HepG2 (cell line): ENCODE results near the gene IL33. TPM values are rescaled to one million over a fixed set of nuclear protein-coding genes. Genes with fewer than 3 reads are reported as not detected.

Source experiments
- ATAC-seq: fragments of 200-7000 bp; cut with Tn5 transposase; 3 replicates; pipeline ENCODE4 v1.9.1; 2020; ENCODE audit warnings: mild to moderate bottlenecking, moderate library complexity
- BruUV-seq: library from RNA; stranded (reverse); fragments of 400-500 nt; replicated peaks from 2 replicates; lab custom pipeline; 2021; lab: Mats Ljungman, UMichigan
- CTCF ChIA-PET: fragments of 300-600 bp; formaldehyde crosslinking; extraction: SDS; loops from one replicate; lab custom pipeline; 2021; ENCODE audit warnings: low total read pairs, inconsistent platforms, low intra/inter-chr PET ratio; lab: Yijun Ruan, JAX
- POLR2A ChIA-PET: fragments of 350-600 bp; sonication (Branson Sonifier 250); formaldehyde crosslinking; loops from one replicate; lab custom pipeline; 2020; ENCODE audit warnings: antibody characterized with exemption, inconsistent platforms; lab: Yijun Ruan, JAX
- DNase-seq: peaks from one replicate; pipeline ENCODE4 v3.0.0-alpha.2; 2015; ENCODE audit warnings: low spot score
- FAIRE-seq: peaks from 3 replicates; lab custom pipeline; 2011; peaks lifted over from hg19 to GRCh38; lab: Jason Lieb, UNC
- H2AFZ ChIP-seq: one replicate; pipeline ENCODE4 v1.6.1; 2011; ENCODE audit warnings: low read length, inconsistent platforms
- H3K27ac ChIP-seq: fragments of 300-600 bp; 3 replicates; pipeline ENCODE4 v1.8.0; 2011; ENCODE audit warnings: mixed run types, mild to moderate bottlenecking, mixed read lengths, low read length, inconsistent platforms; ENCODE audit not compliant: insufficient read depth; ENCODE audit errors: extremely low read length
- H3K27me3 ChIP-seq, 2 experiments: fragments of 200-600 bp in 1 of 2; 2 replicates in 1 of 2; 3 replicates in 1 of 2; pipeline versions ENCODE4 v1.6.0 to v1.8.0; 2011; ENCODE audit warnings: low read length in 2 of 2, mild to moderate bottlenecking in 2 of 2, moderate library complexity in 2 of 2, inconsistent platforms in 1 of 2; ENCODE audit not compliant: insufficient read depth in 2 of 2, control insufficient read depth in 1 of 2
- H3K36me3 ChIP-seq, 2 experiments: fragments of 200-600 bp in 1 of 2; replicated peaks in 1 of 2; 2 replicates in 1 of 2; 3 replicates in 1 of 2; pipeline versions ENCODE4 v1.5.1 to v1.8.0; 2011; ENCODE audit warnings: low read length in 2 of 2, inconsistent platforms in 1 of 2; ENCODE audit not compliant: insufficient read depth in 2 of 2, control insufficient read depth in 1 of 2
- H3K4me1 ChIP-seq: 2 replicates; pipeline ENCODE4 v1.5.1; 2012; ENCODE audit warnings: low read length, inconsistent platforms; ENCODE audit not compliant: insufficient read depth
- H3K4me2 ChIP-seq: 2 replicates; pipeline ENCODE4 v1.6.0; 2011; ENCODE audit warnings: low read depth, low read length, inconsistent platforms
- H3K4me3 ChIP-seq, 3 experiments: fragments of 200-600 bp in 1 of 3; sonication (generic), shearing (Covaris generic) in 1 of 3; replicated peaks in 1 of 3; 2 replicates each; pipeline ENCODE4 v1.5.1; 2011 to 2016; ENCODE audit warnings: low read length in 3 of 3, inconsistent platforms in 2 of 3, low read depth in 2 of 3, mild to moderate bottlenecking in 2 of 3, control low read depth in 1 of 3, mixed read lengths in 1 of 3; ENCODE audit not compliant: insufficient read depth in 1 of 3
- H3K79me2 ChIP-seq: one replicate; pipeline ENCODE4 v1.6.1; 2011; ENCODE audit warnings: low read length, inconsistent platforms; ENCODE audit not compliant: insufficient read depth
- H3K9ac ChIP-seq: 2 replicates; pipeline ENCODE4 v1.6.0; 2011; ENCODE audit warnings: mild to moderate bottlenecking, low read depth, low read length, inconsistent platforms; ENCODE audit not compliant: insufficient read depth
- H3K9me3 ChIP-seq: 2 replicates; pipeline ENCODE4 v1.5.1; 2012; ENCODE audit warnings: mild to moderate bottlenecking, low read length
- H4K20me1 ChIP-seq: 2 replicates; pipeline ENCODE4 v1.6.0; 2011; ENCODE audit warnings: inconsistent platforms, mild to moderate bottlenecking, low read length, moderate library complexity; ENCODE audit not compliant: insufficient read depth
- DNMT1 ChIP-seq: sonication (generic); formaldehyde crosslinking; IDR thresholded peaks from 2 replicates; pipeline ENCODE4 v1.5.1; 2020; ENCODE audit warnings: mild to moderate bottlenecking, missing genetic modification reagents
- ERF ChIP-seq: IDR thresholded peaks from 2 replicates; pipeline ENCODE4 v1.6.1; 2018; ENCODE audit warnings: missing biosample characterization, missing genetic modification reagents
- IKZF1 ChIP-seq: fragments of 450-650 bp; IDR thresholded peaks from 2 replicates; pipeline ENCODE4 v1.7.1; 2016
- KLF16 ChIP-seq, 2 experiments: sonication (generic) in 1 of 2; formaldehyde crosslinking in 1 of 2; IDR thresholded peaks; 2 replicates each; pipeline versions ENCODE4 v1.6.1 to v1.8.0; 2016 to 2023; ENCODE audit warnings: missing genetic modification reagents in 2 of 2, missing compliant biosample characterization in 1 of 2
- MTA1 ChIP-seq: sonication (generic); formaldehyde crosslinking; IDR thresholded peaks from 2 replicates; pipeline ENCODE4 v1.4.0; 2020; ENCODE audit warnings: missing genetic modification reagents, mild to moderate bottlenecking, borderline replicate concordance
- SNAI1 ChIP-seq: sonication (generic); formaldehyde crosslinking; IDR thresholded peaks from 2 replicates; pipeline ENCODE4 v1.5.0; 2020; ENCODE audit warnings: mild to moderate bottlenecking, missing genetic modification reagents, borderline replicate concordance
- TOPORS ChIP-seq: sonication (generic); formaldehyde crosslinking; IDR thresholded peaks from 2 replicates; pipeline ENCODE4 v1.8.0; 2023; ENCODE audit warnings: mild to moderate bottlenecking, missing genetic modification reagents
- ZBTB8A ChIP-seq: sonication (generic); formaldehyde crosslinking; IDR thresholded peaks from 2 replicates; pipeline ENCODE4 v1.4.0; 2020; ENCODE audit warnings: mild to moderate bottlenecking, low read depth, missing genetic modification reagents, borderline replicate concordance
- ZFY ChIP-seq: sonication (generic); formaldehyde crosslinking; IDR thresholded peaks from 2 replicates; pipeline ENCODE4 v1.4.0; 2020; ENCODE audit warnings: missing genetic modification reagents
- ZIK1 ChIP-seq: sonication (generic); formaldehyde crosslinking; IDR thresholded peaks from 2 replicates; pipeline ENCODE4 v1.5.0; 2020; ENCODE audit warnings: mild to moderate bottlenecking, low read depth, missing genetic modification reagents, borderline replicate concordance
- ZNF121 ChIP-seq: sonication (generic); formaldehyde crosslinking; IDR thresholded peaks from 2 replicates; pipeline ENCODE4 v1.5.0; 2020; ENCODE audit warnings: mild to moderate bottlenecking, missing genetic modification reagents
- ZNF350 ChIP-seq: sonication (generic); formaldehyde crosslinking; IDR thresholded peaks from 2 replicates; pipeline ENCODE4 v1.4.0; 2020; ENCODE audit warnings: mild to moderate bottlenecking, low read depth, missing genetic modification reagents, borderline replicate concordance
- ZNF567 ChIP-seq: sonication (generic); formaldehyde crosslinking; IDR thresholded peaks from 2 replicates; pipeline ENCODE4 v1.8.1; 2023; ENCODE audit warnings: mild to moderate bottlenecking, missing genetic modification reagents, borderline replicate concordance
- ZNF605 ChIP-seq: sonication (generic); formaldehyde crosslinking; IDR thresholded peaks from 2 replicates; pipeline ENCODE4 v1.8.0; 2022; ENCODE audit warnings: mild to moderate bottlenecking, missing genetic modification reagents
- ZNF644 ChIP-seq: IDR thresholded peaks from 2 replicates; pipeline ENCODE4 v1.6.1; 2016; ENCODE audit warnings: low read depth
- ZNF83 ChIP-seq: sonication (generic); formaldehyde crosslinking; IDR thresholded peaks from 2 replicates; pipeline ENCODE4 v1.4.0; 2020; ENCODE audit warnings: missing genetic modification reagents, mild to moderate bottlenecking, borderline replicate concordance
- WGBS: methylation state at CpG from one replicate; pipeline ENCODE4 v1.1.6; 2017; ENCODE audit warnings: low lambda C conversion rate; 5-methylcytosine and 5-hydroxymethylcytosine counted together
- in situ Hi-C: cut with HindIII; loops from 2 replicates; pipeline ENCODE4 v1.10.0; 2017; ENCODE audit warnings: low pct_unique_long_range_greater_than_20kb; ENCODE audit not compliant: extremely low pct_ligation_motif_present
- intact Hi-C: fragments of 100-400 bp; cut with micrococcal nuclease; formaldehyde crosslinking; loops from one replicate; pipeline ENCODE4 v1.10.0; 2022; ENCODE audit not compliant: unreplicated experiment
- polyA plus RNA-seq, 8 experiments: library from polyadenylated mRNA; depleted of rRNA in 3 of 8; stranded (reverse) in 7 of 8; unstranded in 1 of 8; fragments of >200 nt; fragmentation: Illumina TruSeq in 4 of 8; extraction: Trizol in 4 of 8; gene quantifications; 2 replicates each; pipeline versions ENCODE4 v1.2.1 to v1.2.3, GENCODE V29; 2011 to 2016; ENCODE audit warnings: low read depth in 4 of 8, missing spikeins in 1 of 8, mixed read lengths in 1 of 8; ENCODE audit not compliant: insufficient read depth in 1 of 8
- total RNA-seq, 5 experiments: library from RNA; depleted of rRNA; stranded (reverse); fragments of >200 nt; fragmentation: Illumina TruSeq; extraction: Trizol; gene quantifications; 2 replicates each; pipeline ENCODE4 v1.2.3, GENCODE V29; 2016; ENCODE audit warnings: low read depth in 1 of 5
- TF ChIP-seq, protein P1 (sequence below): sonication (generic); formaldehyde crosslinking; IDR thresholded peaks from 2 replicates; pipeline ENCODE4 v1.5.0; 2020; ENCODE audit warnings: missing genetic modification reagents
- TF ChIP-seq, protein P2 (sequence below): sonication (generic); formaldehyde crosslinking; IDR thresholded peaks from 2 replicates; pipeline ENCODE4 v1.9.0; 2021; ENCODE audit warnings: missing genetic modification reagents, borderline replicate concordance
- TF ChIP-seq, protein P3 (sequence below): sonication (generic); formaldehyde crosslinking; IDR thresholded peaks from 2 replicates; pipeline ENCODE4 v1.4.0; 2020; ENCODE audit warnings: mild to moderate bottlenecking, missing genetic modification reagents

The IL33 gene
- total and polyA plus RNA-seq, 2 of the 13 experiments (the other 11 are each of a cell fraction or from before 2014, with no cell fraction given) = 0.05 TPM; not detected in 1

DNA sequence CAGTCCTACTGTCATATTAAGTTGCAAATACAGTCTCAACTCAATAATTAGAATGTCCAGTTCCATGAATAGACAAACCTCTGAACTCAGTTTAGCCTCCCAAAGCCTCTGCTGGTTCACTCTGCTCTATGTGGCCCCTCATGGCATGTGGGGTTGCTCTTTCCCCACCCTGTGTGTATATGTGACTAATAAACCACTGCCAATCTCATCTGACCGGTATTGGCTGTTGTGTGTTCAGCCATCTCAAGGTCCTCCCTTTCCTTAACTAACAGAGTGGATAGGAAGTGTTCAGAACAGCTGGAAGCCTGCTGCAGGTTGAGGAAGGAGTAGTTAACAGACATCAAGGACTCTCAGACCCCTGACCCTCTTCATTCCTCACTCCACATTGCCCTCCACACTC lies 55.3 kb downstream of the IL33 start:
- ATAC-seq (peak; percentile 67), FAIRE-seq (no peak), DNase-seq (no peak)
- no peaks in the 10 kb centered on the region for H3K9me3 ChIP-seq
- no peak overlapping the region for H3K4me2 ChIP-seq
- no peak overlapping the region for H2AFZ ChIP-seq
- ChIA-PET CTCF (no interaction called here), POLR2A (no interaction called here)
- H3K79me2 ChIP-seq = no peaks in the 10 kb centered on the region
- intact Hi-C loops = no loop called here
- no peaks in the 10 kb centered on the region for H3K27me3 ChIP-seq
- no peak overlapping the region for H3K4me3 ChIP-seq
- H3K27ac ChIP-seq = no peak overlapping the region
- no peak overlapping the region for H3K9ac ChIP-seq
- in situ Hi-C loops = no loop called here
- no peaks in the 10 kb centered on the region for H3K36me3 ChIP-seq
- H4K20me1 ChIP-seq = no peaks in the 10 kb centered on the region
- BruUV-seq = no TSS peak
- WGBS = 0% methylated on average over 1 of the region's 1 CpG
- H3K4me1 ChIP-seq = peaks cover 25% of the 10 kb centered on the region
- TF ChIP-seq ERF (no peak), ZNF121 (CRISPR knock-in tag) (no peak), ZNF567 (no peak), IKZF1 (no peak), DNMT1 (CRISPR knock-in tag) (no peak), MTA1 (CRISPR knock-in tag) (no peak), ZNF83 (CRISPR knock-in tag) (no peak), SNAI1 (CRISPR knock-in tag) (no peak), ZNF644 (CRISPR knock-in tag) (no peak), KLF16 (CRISPR knock-in tag; IDR thresholded peaks at IDR 0.05) (no peak), ZNF350 (CRISPR knock-in tag) (no peak), TOPORS (CRISPR knock-in tag) (no peak), ZNF605 (no peak), ZFY (CRISPR knock-in tag) (no peak), ZIK1 (CRISPR knock-in tag) (no peak), ZBTB8A (CRISPR knock-in tag) (no peak)
- TF ChIP-seq, protein P1, sequence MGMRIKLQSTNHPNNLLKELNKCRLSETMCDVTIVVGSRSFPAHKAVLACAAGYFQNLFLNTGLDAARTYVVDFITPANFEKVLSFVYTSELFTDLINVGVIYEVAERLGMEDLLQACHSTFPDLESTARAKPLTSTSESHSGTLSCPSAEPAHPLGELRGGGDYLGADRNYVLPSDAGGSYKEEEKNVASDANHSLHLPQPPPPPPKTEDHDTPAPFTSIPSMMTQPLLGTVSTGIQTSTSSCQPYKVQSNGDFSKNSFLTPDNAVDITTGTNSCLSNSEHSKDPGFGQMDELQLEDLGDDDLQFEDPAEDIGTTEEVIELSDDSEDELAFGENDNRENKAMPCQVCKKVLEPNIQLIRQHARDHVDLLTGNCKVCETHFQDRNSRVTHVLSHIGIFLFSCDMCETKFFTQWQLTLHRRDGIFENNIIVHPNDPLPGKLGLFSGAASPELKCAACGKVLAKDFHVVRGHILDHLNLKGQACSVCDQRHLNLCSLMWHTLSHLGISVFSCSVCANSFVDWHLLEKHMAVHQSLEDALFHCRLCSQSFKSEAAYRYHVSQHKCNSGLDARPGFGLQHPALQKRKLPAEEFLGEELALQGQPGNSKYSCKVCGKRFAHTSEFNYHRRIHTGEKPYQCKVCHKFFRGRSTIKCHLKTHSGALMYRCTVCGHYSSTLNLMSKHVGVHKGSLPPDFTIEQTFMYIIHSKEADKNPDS = no peak
- TF ChIP-seq, protein P2, sequence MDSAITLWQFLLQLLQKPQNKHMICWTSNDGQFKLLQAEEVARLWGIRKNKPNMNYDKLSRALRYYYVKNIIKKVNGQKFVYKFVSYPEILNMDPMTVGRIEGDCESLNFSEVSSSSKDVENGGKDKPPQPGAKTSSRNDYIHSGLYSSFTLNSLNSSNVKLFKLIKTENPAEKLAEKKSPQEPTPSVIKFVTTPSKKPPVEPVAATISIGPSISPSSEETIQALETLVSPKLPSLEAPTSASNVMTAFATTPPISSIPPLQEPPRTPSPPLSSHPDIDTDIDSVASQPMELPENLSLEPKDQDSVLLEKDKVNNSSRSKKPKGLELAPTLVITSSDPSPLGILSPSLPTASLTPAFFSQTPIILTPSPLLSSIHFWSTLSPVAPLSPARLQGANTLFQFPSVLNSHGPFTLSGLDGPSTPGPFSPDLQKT (CRISPR knock-in tag) = no peak
- TF ChIP-seq, protein P3, sequence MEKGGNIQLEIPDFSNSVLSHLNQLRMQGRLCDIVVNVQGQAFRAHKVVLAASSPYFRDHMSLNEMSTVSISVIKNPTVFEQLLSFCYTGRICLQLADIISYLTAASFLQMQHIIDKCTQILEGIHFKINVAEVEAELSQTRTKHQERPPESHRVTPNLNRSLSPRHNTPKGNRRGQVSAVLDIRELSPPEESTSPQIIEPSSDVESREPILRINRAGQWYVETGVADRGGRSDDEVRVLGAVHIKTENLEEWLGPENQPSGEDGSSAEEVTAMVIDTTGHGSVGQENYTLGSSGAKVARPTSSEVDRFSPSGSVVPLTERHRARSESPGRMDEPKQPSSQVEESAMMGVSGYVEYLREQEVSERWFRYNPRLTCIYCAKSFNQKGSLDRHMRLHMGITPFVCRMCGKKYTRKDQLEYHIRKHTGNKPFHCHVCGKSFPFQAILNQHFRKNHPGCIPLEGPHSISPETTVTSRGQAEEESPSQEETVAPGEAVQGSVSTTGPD = no peak
